SU-DHL-6 (cell line): ENCODE measurements around the gene ACAP3.

Experiments
- H2AFZ ChIP-seq: fragments of 200-600 bp; sonication (generic); 2 replicates; pipeline ENCODE4 v1.6.1; 2014; ENCODE audit warnings: low read depth, mild to moderate bottlenecking, moderate library complexity, mixed read lengths, antibody characterized with exemption, low read length; ENCODE audit not compliant: severe bottlenecking
- H3F3A ChIP-seq: fragments of 200-600 bp; shearing (Covaris generic); 2 replicates; pipeline ENCODE4 v1.6.0; 2016; ENCODE audit warnings: antibody characterized with exemption, mild to moderate bottlenecking; ENCODE audit not compliant: insufficient read depth
- H3K27ac ChIP-seq: fragments of 200-600 bp; sonication (generic); 2 replicates; pipeline ENCODE4 v1.5.1; 2016; ENCODE audit warnings: low read depth, mild to moderate bottlenecking, low read length, moderate library complexity, mixed read lengths
- H3K27me3 ChIP-seq: fragments of 200-600 bp; sonication (generic), shearing (Covaris generic); 2 replicates; pipeline ENCODE4 v1.6.0; 2014; ENCODE audit warnings: mild to moderate bottlenecking, low read length
- H3K36me3 ChIP-seq: fragments of 200-600 bp; sonication (generic); 2 replicates; pipeline ENCODE4 v1.6.1; 2014; ENCODE audit warnings: mild to moderate bottlenecking, low read length, mixed read lengths
- H3K4me2 ChIP-seq: fragments of 300-600, 200-600 bp; shearing (Covaris generic), sonication (generic); 2 replicates; pipeline ENCODE4 v1.6.0; 2014; ENCODE audit warnings: low read length, low read depth, mild to moderate bottlenecking; ENCODE audit not compliant: poor library complexity, severe bottlenecking
- H3K4me3 ChIP-seq: fragments of 200-600 bp; sonication (generic); 2 replicates; pipeline ENCODE4 v1.5.1; 2014; ENCODE audit warnings: antibody characterized with exemption, low read length, mild to moderate bottlenecking, mixed read lengths; ENCODE audit not compliant: insufficient read depth, poor library complexity, severe bottlenecking
- H3K79me2 ChIP-seq: fragments of 200-600 bp; sonication (generic); 2 replicates; pipeline ENCODE4 v1.6.1; 2014; ENCODE audit warnings: mild to moderate bottlenecking, low read length, moderate library complexity; ENCODE audit not compliant: insufficient read depth
- H3K9ac ChIP-seq: fragments of 200-600 bp; sonication (generic); 2 replicates; pipeline ENCODE4 v1.7.0; 2014; ENCODE audit warnings: mild to moderate bottlenecking, low read length
- H3K9me2 ChIP-seq: fragments of 200-600 bp; sonication (generic); replicated peaks from 2 replicates; pipeline ENCODE4 v1.6.1; 2014; ENCODE audit warnings: low read length; ENCODE audit not compliant: insufficient read depth
- H3K9me3 ChIP-seq: fragments of 200-600 bp; sonication (generic); 2 replicates; pipeline ENCODE4 v1.6.1; 2014; ENCODE audit warnings: low read length, mixed read lengths; ENCODE audit not compliant: insufficient read depth
- H4K20me1 ChIP-seq: fragments of 200-600 bp; sonication (generic); 2 replicates; pipeline ENCODE4 v1.6.1; 2014; ENCODE audit warnings: low read depth, mild to moderate bottlenecking, antibody characterized with exemption, low read length, moderate library complexity, mixed read lengths
- CTCF ChIP-seq: fragments of 200-600 bp; sonication (generic); IDR thresholded peaks from one replicate; pipeline ENCODE4 v1.5.1; 2017; ENCODE audit warnings: antibody characterized with exemption, mild to moderate bottlenecking, low read length, moderate library complexity; ENCODE audit not compliant: insufficient read depth, poor library complexity, severe bottlenecking
- EZH2phosphoT487 ChIP-seq: fragments of 200-600 bp; sonication (generic), shearing (Covaris generic); conservative IDR thresholded peaks from 2 replicates; pipeline ENCODE4 v1.6.1; 2018; ENCODE audit warnings: mild to moderate bottlenecking, antibody characterized with exemption, low read length, moderate library complexity, mixed read lengths

ACAP3 gene

GRCh38 chr1:1344655-1345361, 37.1 kb upstream of the ACAP3 start:
- H3K9me3 ChIP-seq: no peaks in the 10 kb centered on the region
- no peak overlapping the region for H2AFZ ChIP-seq
- H3F3A ChIP-seq: no peaks in the 10 kb centered on the region
- no peak overlapping the region for H3K4me2 ChIP-seq
- no peak overlapping the region for H3K27ac ChIP-seq
- H4K20me1 ChIP-seq: no peaks in the 10 kb centered on the region
- no peaks in the 10 kb centered on the region for H3K27me3 ChIP-seq
- H3K36me3 ChIP-seq: no peaks in the 10 kb centered on the region
- H3K79me2 ChIP-seq: peaks cover 6% of the 10 kb centered on the region; the same call in 1 of the 2 replicates
- no peak overlapping the region for H3K9ac ChIP-seq
- no peak overlapping the region for H3K4me3 ChIP-seq
- TF ChIP-seq CTCF (peak; percentile 35), EZH2phosphoT487 (no peak)
- H3K9me2 ChIP-seq: no peaks in the 10 kb centered on the region

GRCh38 chr1:1343811-1344421, 36.2 kb upstream of the ACAP3 start:
- H3K4me2 ChIP-seq: no peak overlapping the region
- no peaks in the 10 kb centered on the region for H3K9me2 ChIP-seq
- no peak overlapping the region for H2AFZ ChIP-seq
- H3K27ac ChIP-seq: no peak overlapping the region
- no peak overlapping the region for H3K9ac ChIP-seq
- no peak overlapping the region for H3K4me3 ChIP-seq
- TF ChIP-seq CTCF (no peak), EZH2phosphoT487 (no peak)
- H4K20me1 ChIP-seq: no peaks in the 10 kb centered on the region
- peaks cover 6% of the 10 kb centered on the region; the same call in 1 of the 2 replicates for H3K79me2 ChIP-seq
- H3K9me3 ChIP-seq: no peaks in the 10 kb centered on the region
- no peaks in the 10 kb centered on the region for H3K27me3 ChIP-seq
- no peaks in the 10 kb centered on the region for H3F3A ChIP-seq
- no peaks in the 10 kb centered on the region for H3K36me3 ChIP-seq

GRCh38 chr1:1342584-1343115, 34.9 kb upstream of the ACAP3 start:
- no peak for TF ChIP-seq EZH2phosphoT487
- Histone ChIP-seq H3K79me2 (peaks cover 6% of the 10 kb centered on the region; the same call in 1 of the 2 replicates), H3F3A (no peaks in the 10 kb centered on the region), H3K36me3 (no peaks in the 10 kb centered on the region), H3K9me3 (no peaks in the 10 kb centered on the region), H3K27ac (no peak overlapping the region), H3K27me3 (no peaks in the 10 kb centered on the region), H3K9me2 (no peaks in the 10 kb centered on the region), H4K20me1 (no peaks in the 10 kb centered on the region), H3K4me3 (no peak overlapping the region), H3K9ac (no peak overlapping the region), H3K4me2 (no peak overlapping the region), H2AFZ (no peak overlapping the region)
